Measurements from ENCODE around the gene PACRG.

PACRG gene

DNA sequence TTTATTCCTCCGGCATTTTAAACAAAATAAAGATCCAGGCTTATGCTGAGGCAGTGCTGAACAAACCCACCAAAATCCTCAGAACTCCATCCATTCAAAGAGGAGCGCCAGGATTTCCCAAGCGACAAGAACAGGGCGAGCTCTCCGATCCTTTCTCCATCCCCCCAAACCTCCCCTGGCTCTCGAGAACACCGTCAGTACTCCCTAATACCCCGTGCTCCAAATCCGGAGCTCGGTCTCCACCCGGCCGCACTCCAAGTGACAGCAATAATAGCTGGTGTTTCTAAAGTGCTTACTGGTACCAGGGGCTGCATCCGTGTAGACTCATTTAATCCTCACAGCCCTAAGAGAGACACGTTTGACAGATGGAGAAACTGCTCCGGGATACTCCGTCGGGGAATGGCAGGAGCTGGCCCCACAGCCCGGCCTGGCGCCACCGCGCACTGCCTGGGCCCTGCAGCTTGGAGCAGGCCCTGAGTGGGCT, 409.7 kb downstream of the PACRG start:
- DNase-seq (ENCODE audit: low spot score): no peak

DNA sequence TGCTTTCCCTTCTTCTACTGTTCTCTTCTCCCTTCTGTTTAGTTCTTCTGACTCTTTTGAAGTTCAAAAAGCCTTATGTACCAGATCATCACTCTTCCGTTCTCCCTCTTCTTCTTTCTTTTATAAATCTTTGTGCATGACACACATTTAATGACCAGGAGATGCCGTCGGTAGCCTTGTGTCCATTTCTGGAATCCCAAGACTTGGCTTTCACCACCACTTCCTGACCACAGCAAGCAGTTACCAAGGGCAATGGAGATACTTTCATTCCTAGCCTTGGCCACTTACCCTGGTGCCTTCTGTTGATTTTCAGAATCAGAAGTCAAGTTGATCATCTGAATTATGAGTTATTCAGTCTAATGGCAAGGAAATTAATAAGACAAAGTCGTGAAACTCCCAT, 418.3 kb downstream of the PACRG start:
- DNase-seq (ENCODE audit: low spot score): peak; percentile 20

DNA sequence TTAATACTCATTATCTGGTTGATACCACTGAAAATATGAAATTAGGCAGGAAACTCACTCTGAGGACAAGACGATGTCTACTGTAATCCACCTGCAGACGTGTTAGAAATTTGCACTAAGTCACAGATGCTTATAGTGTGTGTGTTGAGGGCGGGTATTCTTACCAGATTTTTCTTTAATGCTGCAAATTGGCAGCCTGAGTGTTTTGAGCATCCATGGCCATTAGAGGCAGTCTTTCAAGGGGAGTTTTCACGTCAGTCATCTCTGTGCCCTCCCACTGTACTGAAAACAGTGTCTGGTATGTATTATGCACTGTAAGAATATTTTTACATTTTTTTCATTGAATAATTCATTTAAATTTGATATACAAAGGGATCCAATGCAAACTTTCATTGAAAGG, 420.2 kb downstream of the PACRG start:
- DNase-seq (ENCODE audit: low spot score): no peak

DNA sequence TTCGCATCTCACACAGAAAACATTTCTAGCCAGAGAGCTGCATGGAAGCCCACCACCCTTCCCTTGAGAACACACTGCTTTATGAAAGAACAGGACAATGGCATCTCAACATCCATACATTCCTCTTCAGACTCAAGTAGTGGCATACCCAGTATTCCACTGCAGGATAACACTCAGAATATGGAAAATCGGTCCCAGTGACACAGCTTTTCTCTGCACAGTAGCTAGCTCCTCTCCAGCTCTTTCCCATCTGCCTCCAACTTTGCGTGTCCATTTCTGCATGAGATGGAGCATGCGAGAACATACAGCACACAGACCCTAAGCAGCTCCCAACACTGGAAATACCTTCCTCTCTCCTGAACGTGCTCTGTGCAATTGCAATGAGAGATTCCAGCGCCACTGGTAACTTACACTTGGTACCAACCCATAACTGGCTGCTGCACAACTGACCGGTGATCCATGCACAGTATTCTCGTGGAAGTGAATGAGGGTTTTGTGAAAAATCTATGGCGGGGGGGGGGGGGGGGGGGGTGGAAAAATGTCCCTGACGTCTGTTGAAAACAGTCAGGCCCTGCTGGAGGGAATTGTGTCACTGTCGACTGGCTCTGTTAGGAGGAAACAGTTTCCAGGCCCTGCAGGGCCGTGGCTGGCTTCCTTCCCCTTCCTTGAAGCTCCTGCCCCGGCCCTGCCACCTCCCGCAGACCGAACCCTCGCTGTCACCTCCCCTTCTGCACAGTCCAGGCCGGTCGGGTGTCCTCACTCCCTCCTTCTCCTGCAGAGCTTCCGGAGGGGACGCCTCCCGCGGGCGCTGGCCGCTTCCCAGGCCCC, 420.9 kb downstream of the PACRG start:
- no peak for DNase-seq (ENCODE audit: low spot score)

DNA sequence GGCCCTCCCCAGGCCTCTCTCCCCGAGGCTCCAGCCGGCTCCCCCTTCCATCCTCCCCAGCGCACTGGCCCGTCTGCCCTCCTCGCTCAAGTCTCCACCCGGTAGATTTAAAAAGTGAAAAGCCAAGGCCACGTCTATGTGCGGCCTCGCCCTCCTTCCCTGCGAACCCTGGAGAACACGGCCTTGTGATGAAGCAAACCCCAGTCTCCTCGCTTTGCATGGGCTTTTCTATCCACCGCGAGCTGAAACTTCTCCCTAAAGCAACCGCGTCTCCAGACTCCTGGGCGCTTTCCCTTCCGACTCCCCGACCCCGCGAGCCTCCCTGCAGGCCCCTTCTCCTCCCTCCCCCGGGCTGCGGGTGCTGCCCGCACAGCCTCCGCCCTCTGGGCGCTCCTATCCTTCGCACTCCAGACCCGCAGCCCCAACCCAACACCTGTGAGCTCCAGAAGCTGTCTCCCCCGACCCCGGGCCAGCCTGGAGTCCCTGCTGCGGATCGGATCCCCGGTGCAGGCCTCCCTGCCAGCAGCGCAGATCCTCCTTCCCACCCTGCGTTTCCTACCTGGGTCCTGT, 421.6 kb downstream of the PACRG start:
- DNase-seq (ENCODE audit: low spot score): no peak

DNA sequence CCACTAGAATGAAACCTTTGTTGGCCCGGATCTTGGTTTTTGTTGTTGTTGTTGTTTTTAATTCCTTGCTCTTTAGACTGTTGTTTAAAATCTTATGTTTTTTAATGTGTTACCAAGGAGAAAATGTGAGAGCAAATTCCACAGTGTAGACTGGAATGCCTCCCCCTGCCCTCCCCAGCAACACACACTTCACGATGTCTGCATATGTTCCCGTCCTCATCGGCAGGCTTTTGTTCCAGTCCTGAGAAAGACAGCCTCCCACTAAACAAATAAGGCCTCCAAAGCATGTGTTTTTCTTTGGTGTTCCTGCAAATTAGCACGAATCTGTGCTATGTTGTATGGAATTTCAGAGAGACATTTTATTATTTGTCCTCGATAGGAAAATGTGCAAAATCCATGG, 423.4 kb downstream of the PACRG start:
- DNase-seq (ENCODE audit: low spot score): no peak

DNA sequence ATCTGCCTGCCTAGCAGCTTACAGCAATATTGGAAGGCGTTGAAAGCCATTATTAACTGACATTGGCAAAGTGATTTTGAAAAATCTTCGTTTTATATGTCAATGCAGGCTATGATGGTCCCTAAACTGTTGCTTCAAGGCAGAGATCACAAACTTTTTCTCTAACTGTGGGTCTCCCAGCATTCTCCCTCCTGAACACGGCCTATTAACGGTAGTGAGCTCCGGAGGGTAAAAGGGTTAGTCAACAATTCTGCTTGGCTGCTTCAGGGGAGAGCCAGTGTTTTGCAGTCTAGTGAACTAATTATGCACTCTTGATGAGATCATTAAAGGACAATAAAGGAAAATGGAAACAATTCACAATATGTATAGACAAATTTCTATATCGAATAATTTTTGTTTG, 424.9 kb downstream of the PACRG start:
- DNase-seq (ENCODE audit: low spot score): no peak

DNA sequence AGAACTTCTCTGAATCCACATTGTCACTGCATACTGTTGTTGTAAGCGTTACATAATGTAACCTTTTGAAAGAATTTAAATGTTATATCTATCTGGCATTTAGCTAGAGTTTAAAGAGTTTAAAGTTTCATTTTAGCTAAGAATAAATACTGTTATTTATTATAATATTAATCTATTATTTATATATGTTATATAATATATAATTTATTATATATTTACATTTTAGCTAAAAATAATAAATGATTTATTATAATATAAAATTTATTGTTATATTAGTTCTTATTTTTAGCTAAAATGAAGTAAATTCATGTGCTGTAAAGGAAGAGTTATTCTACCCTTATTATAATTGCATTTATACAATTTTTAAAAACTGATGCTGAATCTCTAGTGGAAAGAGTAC, 431.3 kb downstream of the PACRG start:
- DNase-seq (ENCODE audit: low spot score): no peak

DNA sequence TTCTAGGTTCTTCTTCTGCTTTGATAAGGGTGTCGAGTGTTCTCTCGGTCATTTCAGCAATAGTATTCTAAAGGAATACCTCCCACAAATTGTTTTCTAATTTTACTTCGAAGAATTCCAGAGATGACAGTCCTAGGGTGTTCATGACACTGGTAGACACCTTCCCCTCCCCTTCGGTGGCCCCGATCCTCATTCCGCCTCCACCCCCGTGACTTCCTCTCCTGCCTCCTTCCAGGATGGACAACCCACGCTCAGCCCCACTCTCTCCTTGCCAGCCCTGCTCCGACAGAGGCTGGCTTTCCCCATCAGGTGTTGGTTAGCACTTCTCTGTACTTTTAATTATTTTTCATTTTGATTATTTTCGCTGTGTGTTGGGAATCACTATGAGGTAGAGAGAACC, 431.9 kb downstream of the PACRG start:
- no peak for DNase-seq (ENCODE audit: low spot score)

DNA sequence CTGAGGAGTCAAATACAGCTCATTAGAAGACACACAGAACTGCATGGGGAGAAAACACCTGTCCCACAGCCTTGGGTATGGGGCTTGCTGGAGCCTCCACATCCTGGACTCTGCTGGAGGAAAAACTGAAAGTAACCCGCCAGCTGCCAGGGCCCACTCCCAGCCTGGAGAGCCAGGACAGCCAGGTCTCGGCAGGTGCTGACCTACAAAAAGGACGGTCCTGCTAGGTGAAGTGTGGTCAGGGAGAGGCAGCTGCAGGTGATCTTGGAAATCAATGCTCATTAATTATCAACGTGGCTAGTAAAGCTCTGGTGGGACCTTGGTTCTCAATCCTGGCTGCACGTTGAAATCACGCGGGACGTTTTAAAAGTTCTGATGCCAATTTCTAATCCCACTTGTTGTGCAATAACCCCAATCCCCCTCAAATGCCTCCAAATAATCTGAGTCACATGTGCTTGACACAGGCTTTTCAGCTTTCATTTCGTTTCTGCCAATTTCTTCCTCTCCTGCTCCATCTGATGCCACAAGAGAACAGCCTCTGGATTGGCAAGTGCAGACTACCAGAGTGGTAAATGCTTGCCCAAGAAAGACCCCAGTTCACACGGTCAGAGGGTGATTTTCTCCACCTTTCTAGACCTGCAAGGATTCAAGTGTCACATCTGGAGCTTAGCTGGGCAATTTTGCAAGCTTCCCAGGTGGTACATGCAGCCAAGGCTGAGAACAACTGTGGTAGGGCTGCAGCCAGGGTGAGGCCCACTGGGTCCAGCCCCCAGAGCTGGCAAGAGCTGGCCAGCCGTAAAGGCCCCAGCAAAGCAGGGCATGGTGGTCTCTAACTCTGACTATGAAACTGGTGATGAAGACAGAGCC, 434.5 kb downstream of the PACRG start:
- no peak for DNase-seq (ENCODE audit: low spot score)

DNA sequence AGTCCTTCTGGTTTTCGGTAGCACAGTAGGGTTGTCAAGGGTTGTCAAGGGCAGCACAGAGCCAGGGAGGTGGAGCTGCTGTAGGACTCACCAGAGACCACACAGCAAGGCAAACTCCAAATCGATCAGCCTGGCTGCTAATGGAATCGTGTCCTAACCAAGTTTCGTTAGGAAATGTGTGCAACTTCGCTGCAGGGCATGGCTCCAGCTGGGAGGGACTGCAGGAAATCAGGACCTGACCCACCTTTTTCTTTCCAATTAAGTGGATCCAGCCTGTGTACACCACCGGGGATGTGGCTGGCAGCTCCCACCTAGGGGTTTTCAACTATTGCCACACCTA, 435.1 kb downstream of the PACRG start:
- no peak for DNase-seq (ENCODE audit: low spot score)

DNA sequence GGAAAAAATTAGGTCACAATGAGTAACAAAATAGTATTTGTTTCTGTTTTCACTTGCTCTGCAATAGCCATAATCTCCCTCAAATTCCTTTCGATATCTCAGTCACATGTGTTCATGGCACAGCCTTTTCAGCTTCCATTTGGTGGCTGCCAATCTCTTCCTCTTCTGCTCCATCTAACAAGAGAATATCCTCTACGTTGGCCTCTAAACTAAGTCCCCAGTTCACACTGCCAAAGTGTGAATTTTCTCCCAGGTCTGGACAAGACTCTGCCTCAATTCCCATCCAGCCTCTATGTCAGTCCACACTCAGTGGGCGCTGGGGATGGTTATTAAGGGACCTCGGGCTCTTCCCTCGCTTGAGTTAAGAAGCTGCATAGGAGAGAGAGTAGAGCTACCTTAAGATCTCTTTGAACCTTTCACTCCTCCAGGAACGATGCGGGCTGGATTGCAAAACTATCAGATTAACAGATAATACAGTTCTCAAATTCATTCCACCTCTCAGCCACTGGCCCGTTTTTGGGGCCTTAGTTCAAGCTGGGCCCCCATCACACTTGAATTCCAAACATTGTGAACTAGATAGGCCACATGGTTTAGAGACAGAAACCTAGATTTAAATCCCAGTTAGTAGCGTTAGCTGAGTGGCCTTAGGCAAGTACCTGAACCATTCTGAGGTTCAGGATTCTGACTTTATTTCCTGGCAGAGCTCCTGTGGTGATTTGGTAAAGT, 436.6 kb downstream of the PACRG start:
- DNase-seq (ENCODE audit: low spot score): no peak

DNA sequence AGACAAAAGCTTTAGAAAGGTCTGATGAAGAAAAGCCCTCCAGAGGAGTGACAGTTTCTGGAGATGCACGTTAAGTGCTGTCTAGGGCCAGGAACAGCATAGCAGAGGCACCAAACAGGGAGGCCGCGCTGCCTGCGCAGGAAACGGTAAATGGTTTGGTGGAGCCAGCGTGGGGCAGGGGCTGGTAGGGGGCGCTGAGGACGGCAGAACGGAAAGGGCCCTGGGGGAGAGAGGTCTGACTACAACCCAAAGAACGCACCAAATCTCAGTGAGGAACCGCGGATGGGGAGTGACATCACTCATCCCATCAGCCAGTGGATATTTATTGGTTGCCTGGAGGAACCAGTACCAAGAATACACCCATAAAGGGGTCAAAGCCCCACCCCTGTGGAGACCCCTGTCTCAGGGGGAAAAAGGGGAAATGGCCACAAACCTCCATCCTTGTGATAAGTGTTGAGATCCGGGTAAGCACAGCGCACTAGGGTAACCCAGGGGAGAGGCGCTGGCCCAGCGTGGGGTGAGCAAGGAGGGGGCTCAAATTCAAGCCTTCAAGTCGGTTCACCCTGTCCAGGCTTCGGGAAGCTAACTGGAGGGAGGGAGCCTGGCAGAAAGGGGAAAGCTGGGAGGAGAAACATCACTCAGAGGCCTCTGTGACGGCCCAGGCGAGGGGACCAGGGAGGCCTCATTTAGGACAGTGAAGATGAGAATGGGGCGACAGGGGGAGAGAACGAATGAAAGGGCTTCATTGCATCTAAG, 437.6 kb downstream of the PACRG start:
- no peak for DNase-seq (ENCODE audit: low spot score)

DNA sequence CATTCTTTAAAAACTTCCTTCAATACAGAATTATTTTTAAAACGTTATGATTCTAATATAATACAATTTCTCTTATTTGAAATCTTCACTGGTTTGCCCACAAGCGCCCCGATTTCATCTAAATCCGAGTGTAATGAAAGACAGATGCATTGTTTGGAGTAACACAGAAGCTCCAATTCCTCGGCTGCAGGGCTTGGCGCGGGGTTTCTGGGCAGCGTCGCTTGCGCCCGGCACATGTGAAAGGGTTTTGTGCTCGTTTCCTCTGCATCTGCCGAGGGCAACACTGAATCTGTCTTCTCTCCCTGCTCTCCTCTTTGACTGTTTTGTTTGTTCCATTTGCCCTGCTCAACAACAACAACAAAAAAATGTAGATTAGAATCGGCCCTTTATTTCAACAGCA, 438.1 kb downstream of the PACRG start:
- no peak for DNase-seq (ENCODE audit: low spot score)

DNA sequence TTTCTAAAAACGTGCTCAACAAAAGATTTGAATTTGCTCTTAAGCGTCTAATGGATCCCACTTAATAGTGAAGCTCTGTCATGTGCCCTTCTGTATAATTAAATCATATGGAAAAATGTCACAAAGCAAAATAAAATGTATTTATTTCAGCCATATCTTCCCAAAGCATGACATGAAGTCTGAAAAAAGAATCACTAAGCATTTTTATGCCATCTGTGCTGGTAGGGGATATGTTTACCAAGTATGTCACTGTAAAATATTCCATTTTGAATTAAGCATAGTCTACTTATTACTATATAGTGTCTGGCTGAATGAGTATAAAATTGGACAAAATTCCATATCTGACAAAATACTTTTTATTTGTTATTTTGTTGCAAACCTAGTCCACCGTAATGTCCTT, 438.7 kb downstream of the PACRG start:
- no peak for DNase-seq (ENCODE audit: low spot score)

DNA sequence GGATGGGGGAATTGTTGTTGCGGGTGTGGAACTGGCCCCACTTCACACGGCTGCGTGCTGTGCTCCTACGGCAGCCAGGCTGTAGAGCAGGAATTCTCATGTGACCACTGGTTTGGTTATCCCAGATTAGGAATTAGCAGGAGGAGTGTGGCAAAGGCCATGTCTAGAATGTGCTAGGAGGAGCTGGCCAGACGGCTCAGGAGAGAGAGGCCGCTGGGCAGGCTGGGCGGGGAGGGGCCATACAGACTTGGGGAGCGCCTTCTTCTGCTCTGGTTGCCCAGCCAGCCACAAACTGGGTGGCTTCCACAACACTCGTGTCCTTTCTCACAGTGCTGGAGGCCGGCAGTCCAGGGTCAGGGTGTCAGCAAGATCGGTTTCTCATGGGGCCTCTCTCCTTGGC, 441.7 kb downstream of the PACRG start:
- DNase-seq (ENCODE audit: low spot score): no peak

DNA sequence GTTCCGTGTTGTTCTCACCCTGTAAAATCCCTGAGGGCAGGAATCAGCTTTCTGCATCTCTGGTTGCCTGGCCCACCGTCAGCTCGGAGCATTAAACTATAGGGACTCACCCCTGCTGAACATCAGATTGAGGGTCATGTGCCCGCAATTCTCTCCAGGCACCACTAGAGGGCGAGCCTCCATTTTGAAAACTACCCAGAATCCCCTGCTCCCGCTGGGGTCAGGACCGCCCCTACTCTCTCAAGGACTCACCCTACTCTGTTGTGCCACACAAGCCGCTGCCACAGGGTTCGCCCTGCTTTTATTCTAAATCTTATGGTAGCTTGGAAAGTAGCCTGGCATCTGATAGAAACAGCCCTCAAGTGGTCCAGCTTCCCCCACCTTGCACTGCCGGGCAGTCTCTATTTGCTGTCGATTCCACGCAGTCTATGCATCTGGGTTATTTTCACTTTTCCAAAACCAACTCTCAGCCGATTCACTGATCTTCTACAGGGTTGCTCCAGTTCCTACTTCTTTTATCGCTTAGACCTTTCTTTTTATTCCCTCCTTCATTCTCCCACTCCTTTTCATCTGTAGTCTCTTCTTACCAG, 442.6 kb downstream of the PACRG start:
- DNase-seq (ENCODE audit: low spot score): peak; percentile 23

DNA sequence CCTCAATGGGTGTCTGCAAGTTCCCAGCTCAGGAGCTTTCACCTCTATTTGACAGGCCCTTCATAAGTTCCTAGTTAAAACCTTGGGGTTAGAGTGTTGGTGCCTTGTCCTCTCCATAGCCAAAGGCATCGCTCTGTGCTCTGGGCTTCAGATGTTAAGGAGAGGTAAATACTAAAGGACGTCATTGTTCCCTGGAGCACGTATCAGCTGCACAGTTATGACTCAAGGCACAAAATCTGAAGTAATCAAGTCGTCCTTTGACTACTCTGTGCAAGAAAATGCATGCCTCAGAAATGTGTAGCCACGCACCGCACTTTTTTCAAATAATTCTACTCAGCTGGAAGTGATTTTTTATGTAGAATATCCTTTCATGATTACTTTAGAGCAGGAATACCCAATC, 446.0 kb downstream of the PACRG start:
- no peak for DNase-seq (ENCODE audit: low spot score)

DNA sequence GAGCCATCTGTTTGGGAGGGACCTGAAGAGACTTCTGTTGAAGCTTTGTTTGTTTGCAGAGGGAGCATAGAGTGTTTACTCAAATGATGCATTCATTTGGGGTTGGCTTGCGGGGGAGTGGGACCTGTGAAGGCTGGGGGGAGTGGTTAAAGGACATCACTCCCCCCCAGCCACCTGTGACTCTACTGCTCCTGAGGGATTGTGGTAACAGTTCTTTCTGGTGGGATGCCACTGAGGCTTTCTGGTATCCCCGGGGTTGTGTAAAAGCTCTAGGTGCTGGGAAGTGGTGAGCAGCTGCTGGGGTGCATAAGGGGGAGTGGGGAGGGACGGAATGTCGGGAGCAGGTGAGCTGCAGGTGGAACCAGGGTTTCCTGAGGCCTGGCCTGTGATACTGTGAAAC, 447.5 kb downstream of the PACRG start:
- DNase-seq (ENCODE audit: low spot score): no peak

DNA sequence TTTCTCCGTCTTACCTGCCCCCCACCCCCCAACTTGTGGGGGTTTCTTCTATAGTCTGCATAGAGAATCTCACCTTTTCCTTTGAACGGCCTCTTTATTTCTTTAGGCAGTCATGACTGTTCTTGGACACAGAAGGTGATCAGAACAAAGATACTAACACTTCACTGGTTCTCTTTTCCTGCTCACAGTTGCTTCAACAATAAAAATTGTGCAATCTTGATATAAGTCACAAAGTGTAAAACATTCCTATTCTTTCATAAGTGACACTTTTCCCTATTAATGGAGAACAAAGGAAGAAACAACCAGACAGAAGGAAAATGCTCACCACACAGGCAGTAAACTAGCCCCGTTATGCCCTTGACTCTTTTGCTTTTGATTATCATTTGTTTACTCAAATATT, 448.3 kb downstream of the PACRG start:
- DNase-seq (ENCODE audit: low spot score): no peak

DNA sequence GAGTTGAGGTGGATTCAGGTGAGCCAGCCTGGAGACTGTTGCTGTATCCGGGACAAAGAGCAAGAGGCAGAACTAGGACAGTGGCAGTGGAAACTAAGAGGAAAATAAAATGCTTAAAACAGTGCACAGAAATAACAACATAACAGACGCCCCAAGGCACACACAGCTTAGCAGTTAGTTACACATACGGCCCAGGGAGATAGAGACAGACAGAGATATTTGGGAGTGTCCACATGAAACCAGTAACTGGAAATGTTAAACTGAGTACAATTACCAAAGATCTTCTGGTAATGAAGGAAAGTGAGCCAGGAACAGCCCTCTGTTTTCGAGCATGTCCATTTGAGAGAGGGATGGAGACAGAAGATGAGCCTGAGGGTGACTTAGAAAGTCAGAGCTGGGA, 449.2 kb downstream of the PACRG start:
- no peak for DNase-seq (ENCODE audit: low spot score)
